SK-N-SH treated with all-trans-retinoic acid at 6 μM for 48 hours (cell line): ENCODE measurements around the gene SLC39A2.

Source experiments
- ATAC-seq: fragments of 200-7000 bp; cut with Tn5 transposase; 3 replicates; pipeline ENCODE4 v1.9.1; 2020; ENCODE audit warnings: mild to moderate bottlenecking, moderate library complexity
- ARNTL ChIP-seq: fragments of 450-650 bp; formaldehyde crosslinking; IDR thresholded peaks from 2 replicates; pipeline ENCODE4 v1.5.0; 2020; ENCODE audit warnings: low read depth, mild to moderate bottlenecking, moderate library complexity, borderline replicate concordance
- BACH2 ChIP-seq: fragments of 250-450 bp; sonication (Bioruptor Pico); IDR thresholded peaks from 2 replicates; pipeline ENCODE4 v1.9.0; 2021; ENCODE audit warnings: mild to moderate bottlenecking, borderline replicate concordance
- CREB5 ChIP-seq: fragments of 250-450 bp; sonication (Bioruptor Pico); IDR thresholded peaks from 2 replicates; pipeline ENCODE4 v1.5.1; 2020; ENCODE audit warnings: low read depth, mild to moderate bottlenecking, moderate library complexity
- CSDC2 ChIP-seq: fragments of 250-450 bp; sonication (Bioruptor Pico); IDR thresholded peaks from 2 replicates; pipeline ENCODE4 v1.5.0; 2020; ENCODE audit warnings: mild to moderate bottlenecking, moderate library complexity
- ESRRG ChIP-seq: fragments of 250-450 bp; sonication (Bioruptor Pico); IDR thresholded peaks from 2 replicates; pipeline ENCODE4 v1.6.1; 2021; ENCODE audit warnings: mild to moderate bottlenecking
- GLIS3 ChIP-seq: fragments of 250-450 bp; sonication (Bioruptor Pico); IDR thresholded peaks from 2 replicates; pipeline ENCODE4 v1.5.0; 2020; ENCODE audit warnings: mild to moderate bottlenecking, moderate library complexity
- ISL1 ChIP-seq: fragments of 250-450 bp; sonication (Bioruptor Pico); IDR thresholded peaks from 2 replicates; pipeline ENCODE4 v2.1.2; 2022; ENCODE audit warnings: mild to moderate bottlenecking, moderate library complexity
- PATZ1 ChIP-seq: fragments of 250-450 bp; sonication (Bioruptor Pico); IDR thresholded peaks from 2 replicates; pipeline ENCODE4 v1.8.0; 2020; ENCODE audit warnings: mild to moderate bottlenecking, moderate library complexity, borderline replicate concordance
- POU6F1 ChIP-seq: fragments of 250-450 bp; sonication (Bioruptor Pico); IDR thresholded peaks from 2 replicates; pipeline ENCODE4 v1.8.0; 2021; ENCODE audit warnings: low read depth, mild to moderate bottlenecking, moderate library complexity, borderline replicate concordance
- PPARA ChIP-seq: fragments of 250-450 bp; sonication (Bioruptor Pico); IDR thresholded peaks from 2 replicates; pipeline ENCODE4 v1.5.0; 2020; ENCODE audit warnings: mild to moderate bottlenecking, borderline replicate concordance
- RARB ChIP-seq: fragments of 250-450 bp; sonication (Bioruptor Pico); IDR thresholded peaks from 2 replicates; pipeline ENCODE4 v1.8.0; 2021; ENCODE audit warnings: mild to moderate bottlenecking, moderate library complexity
- TCF4 ChIP-seq: fragments of 250-450 bp; sonication (Bioruptor Pico); IDR thresholded peaks from 2 replicates; pipeline ENCODE4 v1.8.0; 2021; ENCODE audit warnings: mild to moderate bottlenecking, moderate library complexity, borderline replicate concordance
- TOX ChIP-seq: fragments of 250-450 bp; sonication (Bioruptor Pico); IDR thresholded peaks from 2 replicates; pipeline ENCODE4 v1.8.0; 2021; ENCODE audit warnings: mild to moderate bottlenecking, moderate library complexity, borderline replicate concordance
- TSHZ2 ChIP-seq: fragments of 250-450 bp; sonication (Bioruptor Pico); IDR thresholded peaks from 2 replicates; pipeline ENCODE4 v1.5.0; 2020; ENCODE audit warnings: mild to moderate bottlenecking, moderate library complexity
- ZFP3 ChIP-seq: fragments of 250-450 bp; sonication (Bioruptor Pico); IDR thresholded peaks from 2 replicates; pipeline ENCODE4 v1.5.0; 2020; ENCODE audit warnings: mild to moderate bottlenecking, moderate library complexity
- ZFP30 ChIP-seq: fragments of 450-650 bp; formaldehyde crosslinking; IDR thresholded peaks from 2 replicates; pipeline ENCODE4 v1.5.0; 2022; ENCODE audit warnings: mild to moderate bottlenecking, moderate library complexity
- ZNF565 ChIP-seq: fragments of 450-650 bp; formaldehyde crosslinking; conservative IDR thresholded peaks from 2 replicates; pipeline ENCODE4 v1.5.0; 2020; ENCODE audit warnings: low read depth, mild to moderate bottlenecking, moderate library complexity
- ZNF70 ChIP-seq: fragments of 450-650 bp; formaldehyde crosslinking; IDR thresholded peaks from 2 replicates; pipeline ENCODE4 v1.5.0; 2020; ENCODE audit warnings: mild to moderate bottlenecking, moderate library complexity

Gene SLC39A2

GRCh38 chr14:21020977-21021545, 22.0 kb downstream of the SLC39A2 start:
- ATAC-seq: no peak
- no peak for TF ChIP-seq ARNTL (CRISPR knock-in tag)
- TF ChIP-seq RARB (CRISPR knock-in tag): no peak
- no peak for TF ChIP-seq ZNF70 (CRISPR knock-in tag)
- no peak for TF ChIP-seq PATZ1 (CRISPR knock-in tag)
- TF ChIP-seq ISL1 (CRISPR knock-in tag): no peak
- no peak for TF ChIP-seq TSHZ2 (CRISPR knock-in tag)
- no peak for TF ChIP-seq ZFP3 (CRISPR knock-in tag)
- TF ChIP-seq BACH2 (CRISPR knock-in tag): no peak
- no peak for TF ChIP-seq ESRRG (CRISPR knock-in tag)
- no peak for TF ChIP-seq GLIS3
- TF ChIP-seq CREB5 (CRISPR knock-in tag): no peak
- TF ChIP-seq ZNF565: no peak
- TF ChIP-seq PPARA (CRISPR knock-in tag): no peak

- TF ChIP-seq GLIS3 (no peak), CSDC2 (CRISPR knock-in tag) (no peak)
- no peak for ATAC-seq
These were observed 23.6 kb downstream of the SLC39A2 start for GRCh38 chr14:21022686-21023085.

- TF ChIP-seq TOX (no peak), TCF4 (CRISPR knock-in tag) (no peak), ZFP30 (CRISPR knock-in tag) (no peak), POU6F1 (CRISPR knock-in tag) (no peak), PATZ1 (CRISPR knock-in tag) (no peak), CSDC2 (CRISPR knock-in tag) (no peak), RARB (CRISPR knock-in tag) (no peak), BACH2 (CRISPR knock-in tag) (no peak)
- no peak for ATAC-seq
These were observed 24.1 kb downstream of the SLC39A2 start for GRCh38 chr14:21023174-21023573.
